HG03342 (cell line): Measurements from ENCODE around the gene ENOX1.

ENCODE experiments used
- ATAC-seq: cut with Tn5 transposase; IDR thresholded peaks from one replicate; pipeline ENCODE4 v1.9.1; 2021; ENCODE audit warnings: mild to moderate bottlenecking, moderate library complexity; ENCODE audit not compliant: unreplicated experiment

ENOX1 gene

DNA sequence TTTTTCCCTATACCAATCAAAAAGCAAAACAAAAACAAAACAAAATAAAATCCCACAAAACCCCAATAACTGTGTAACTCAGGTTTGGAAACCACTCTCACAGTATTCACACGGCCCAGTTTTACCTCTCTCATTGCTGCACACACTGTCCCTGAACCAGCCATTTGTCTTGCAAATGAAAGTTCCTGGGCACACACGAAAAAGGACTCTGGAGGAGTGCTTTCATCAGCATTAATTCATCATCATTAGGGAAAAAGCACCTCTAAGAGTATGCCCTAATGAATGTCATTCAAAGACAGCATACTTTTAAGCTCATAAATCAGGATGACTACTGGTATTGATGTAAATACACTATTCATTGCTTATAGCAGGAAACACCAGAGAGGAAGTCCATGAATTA, 457.1 kb downstream of the ENOX1 start:
- no peak for ATAC-seq

DNA sequence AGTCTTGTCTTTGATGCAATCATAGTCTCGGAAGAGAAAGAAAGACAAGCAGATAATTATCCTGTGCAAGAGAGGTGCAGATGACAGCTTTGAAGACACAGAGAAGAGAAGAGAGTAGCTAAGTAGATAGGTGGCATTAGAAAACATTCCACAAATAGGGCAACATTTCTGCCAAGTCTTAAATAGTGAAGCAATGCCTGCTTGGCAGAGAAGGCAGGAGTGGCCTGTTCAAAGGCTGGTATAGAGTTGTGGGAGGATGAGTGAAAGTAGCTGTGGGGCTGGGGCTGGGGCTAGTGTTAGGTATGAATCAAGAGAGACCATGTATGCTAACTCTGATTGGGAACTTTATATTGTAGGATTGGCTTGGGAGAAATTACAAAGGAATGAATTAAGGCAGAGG, 457.9 kb downstream of the ENOX1 start:
- ATAC-seq = no peak

DNA sequence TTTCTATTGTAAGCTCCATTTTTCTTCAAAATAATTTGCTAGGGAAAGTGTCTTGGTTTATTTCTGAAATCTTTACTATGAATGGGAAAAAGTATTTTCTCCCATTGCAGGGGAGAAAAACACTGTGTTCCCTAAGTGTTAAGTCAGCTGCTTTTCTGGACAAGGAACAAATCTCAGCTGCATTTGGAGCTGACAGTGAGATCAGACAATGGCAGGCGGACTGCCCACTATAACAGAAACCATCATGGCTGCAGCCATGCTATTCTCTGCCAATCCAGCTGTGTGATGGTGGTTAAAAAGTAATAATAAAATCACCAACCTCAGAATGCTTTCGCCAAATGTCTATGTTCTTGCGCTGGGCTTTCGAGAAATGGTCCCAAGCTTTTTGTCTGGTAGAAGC, 460.7 kb downstream of the ENOX1 start:
- no peak for ATAC-seq

DNA sequence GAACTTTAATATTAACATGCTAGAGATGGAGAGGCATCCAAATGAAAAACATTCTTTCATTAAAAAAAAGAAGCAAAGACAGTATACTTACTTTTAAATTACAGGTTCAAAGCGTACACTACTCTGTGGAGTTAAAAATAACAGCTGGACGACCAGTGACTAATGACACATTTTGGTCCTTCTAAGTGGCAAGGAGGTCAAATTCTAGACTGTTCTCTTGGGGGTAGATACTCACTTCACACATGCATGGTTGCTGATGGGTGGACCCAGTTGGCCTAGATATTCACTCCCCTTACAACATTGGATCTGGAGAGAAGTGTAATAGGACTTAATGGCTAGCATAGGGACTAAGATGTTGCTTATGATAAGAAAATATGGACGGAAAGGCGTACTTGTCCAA, 461.1 kb downstream of the ENOX1 start:
- ATAC-seq = no peak

DNA sequence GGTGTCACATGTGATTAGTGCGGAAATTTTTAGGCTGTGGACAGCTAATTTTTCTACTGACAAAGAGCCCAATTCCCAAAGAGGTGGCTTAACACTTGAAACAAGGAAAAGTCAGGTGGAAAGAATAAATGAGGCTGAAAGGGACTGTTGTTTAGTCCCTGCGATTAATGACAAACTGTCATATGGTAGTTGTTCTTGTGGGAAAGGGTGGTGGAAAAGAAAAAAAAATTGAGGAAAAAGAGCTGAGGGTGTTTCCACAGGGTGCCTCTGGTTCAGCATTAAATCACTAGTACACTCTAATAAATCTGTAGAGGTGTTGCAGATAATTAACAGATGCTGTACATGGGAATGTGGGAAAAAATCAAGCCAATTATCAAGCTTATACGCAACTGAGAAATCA, 462.6 kb downstream of the ENOX1 start:
- ATAC-seq = no peak

DNA sequence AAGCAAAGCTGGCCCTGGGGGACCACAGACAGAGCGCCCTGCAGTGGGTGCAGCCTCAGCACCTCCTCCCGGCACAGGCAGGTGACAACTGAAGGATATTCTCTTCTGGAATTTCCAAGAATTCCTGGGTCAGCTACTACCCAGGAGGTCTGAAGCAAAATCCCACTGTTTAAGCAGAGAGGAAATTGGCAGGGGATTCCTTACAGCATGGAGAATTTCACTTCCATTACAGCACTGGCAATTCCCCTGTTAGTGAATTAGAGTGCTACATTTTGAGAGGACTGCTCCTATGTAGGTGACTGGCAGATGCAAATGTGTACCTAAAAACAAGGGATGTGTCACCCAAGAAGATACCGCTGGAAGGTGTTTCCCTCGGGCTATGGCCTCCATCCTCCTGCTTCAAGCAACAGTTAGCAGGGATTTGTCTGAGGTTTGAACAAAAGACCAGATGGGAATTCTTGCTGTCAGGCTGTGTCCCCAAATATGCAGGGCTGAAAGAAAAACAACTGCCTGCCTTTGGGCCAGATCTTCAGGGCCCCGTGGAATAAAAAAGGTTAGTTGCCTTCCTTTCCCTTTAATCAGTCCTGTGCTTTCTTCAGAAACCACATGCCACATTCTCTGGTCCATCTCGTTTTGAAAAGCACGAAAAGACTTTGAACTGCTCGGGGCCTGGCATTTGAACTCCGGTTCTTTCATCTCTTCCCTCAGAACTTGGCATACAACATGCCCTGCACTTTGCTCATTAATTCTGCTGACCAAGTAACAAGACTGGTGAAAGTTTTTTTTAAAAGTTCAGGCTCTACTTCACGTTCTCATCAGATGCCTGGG, 466.9 kb downstream of the ENOX1 start:
- no peak for ATAC-seq

DNA sequence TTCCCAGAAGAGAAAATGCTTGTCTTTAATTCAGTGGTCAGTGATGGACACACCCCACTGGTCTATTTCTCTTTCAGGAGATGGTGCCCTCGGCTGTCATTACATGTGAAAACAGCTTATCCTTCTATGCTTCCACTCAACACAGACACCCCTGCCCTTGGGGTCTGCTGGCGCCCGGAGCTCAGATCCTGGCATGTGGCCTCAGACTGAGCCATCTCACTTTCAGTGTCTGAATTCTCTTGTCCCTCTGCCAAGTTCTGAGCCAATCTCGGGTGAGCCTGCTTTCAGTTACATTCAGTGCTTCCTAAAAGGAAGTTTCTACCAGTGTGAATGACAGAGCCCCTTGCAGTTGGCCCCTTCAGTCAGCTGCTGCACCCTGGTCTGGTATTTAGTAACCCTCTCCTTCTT, 469.8 kb downstream of the ENOX1 start:
- ATAC-seq = no peak

DNA sequence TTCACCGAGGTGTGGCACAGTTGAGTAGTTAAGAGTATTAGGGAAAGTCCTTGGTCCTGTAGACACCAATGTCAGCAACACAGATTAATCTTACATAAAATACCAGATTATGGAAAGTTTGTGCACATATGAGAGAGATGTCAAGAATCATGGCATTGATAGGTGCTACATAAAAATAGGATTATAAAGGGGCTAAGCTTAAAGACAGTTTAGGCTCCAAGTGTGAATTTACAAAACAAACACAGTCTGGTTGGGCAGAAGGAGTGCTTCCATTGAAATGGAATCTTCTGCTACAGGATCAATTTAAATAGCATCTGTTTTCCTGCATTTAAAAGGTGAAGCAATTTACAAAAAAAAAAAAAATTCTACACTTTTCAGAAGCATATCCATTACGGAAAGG, 470.5 kb downstream of the ENOX1 start:
- no peak for ATAC-seq

DNA sequence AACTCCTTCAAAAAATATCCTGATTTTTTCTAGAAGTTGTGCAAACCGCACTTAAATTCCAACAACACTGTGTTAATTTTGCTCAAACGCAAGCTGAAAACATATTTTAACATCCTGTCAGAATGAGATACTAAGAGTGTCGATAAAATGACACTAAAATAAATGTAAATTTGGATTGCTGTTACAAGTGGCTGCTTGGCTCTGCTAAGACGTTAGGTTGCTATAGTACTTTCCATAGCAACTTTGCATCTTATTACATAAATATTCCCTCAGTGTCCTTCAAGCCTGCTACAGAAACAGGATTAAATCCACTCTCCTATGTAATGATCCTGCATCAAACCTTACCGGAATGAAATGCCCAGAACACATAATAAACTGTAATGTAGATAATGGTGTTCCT, 471.2 kb downstream of the ENOX1 start:
- ATAC-seq = no peak

DNA sequence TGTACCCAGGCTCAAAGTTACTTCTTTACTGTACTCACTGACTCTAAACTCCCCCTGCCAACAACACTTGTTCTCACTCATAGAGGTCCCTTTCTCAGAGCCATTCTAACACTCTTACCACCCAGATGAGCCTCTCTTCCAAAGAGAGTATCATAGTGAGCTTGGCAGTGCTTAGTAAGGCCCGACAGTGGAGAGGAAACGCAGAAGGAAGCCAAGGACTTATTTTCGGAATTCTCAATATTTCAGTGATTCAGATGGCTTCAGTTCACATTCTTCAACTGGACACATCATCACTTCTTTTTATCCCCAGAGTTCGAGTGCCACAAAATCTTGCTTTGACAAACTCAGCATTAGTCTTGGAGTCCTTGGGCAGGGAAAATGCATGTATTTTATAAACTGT, 477.5 kb downstream of the ENOX1 start:
- ATAC-seq = no peak

DNA sequence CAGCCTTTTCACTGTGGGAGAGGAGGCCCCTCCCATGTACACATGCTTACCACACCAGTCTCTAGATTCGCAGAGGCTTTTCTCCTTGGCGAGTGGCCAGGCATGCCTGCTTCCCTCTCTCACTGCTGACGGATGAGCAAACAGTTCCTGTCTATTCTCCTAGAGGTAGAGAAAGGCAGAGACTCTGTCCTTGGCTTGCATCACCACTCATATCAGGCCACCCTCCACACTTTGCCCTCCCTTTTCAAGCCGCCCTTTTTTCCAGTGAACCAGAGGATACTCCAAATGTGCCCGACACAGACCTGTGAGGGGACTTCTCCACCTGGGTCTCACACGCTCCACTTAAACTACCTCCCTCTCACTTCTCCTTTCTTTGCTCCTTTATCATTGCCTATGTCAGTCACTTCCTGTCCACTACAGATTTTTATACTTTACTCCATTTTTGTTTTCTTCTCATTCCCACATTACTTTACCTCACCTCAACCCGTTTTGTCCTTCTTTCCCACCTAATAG, 478.8 kb downstream of the ENOX1 start:
- peak; percentile 87 for ATAC-seq

DNA sequence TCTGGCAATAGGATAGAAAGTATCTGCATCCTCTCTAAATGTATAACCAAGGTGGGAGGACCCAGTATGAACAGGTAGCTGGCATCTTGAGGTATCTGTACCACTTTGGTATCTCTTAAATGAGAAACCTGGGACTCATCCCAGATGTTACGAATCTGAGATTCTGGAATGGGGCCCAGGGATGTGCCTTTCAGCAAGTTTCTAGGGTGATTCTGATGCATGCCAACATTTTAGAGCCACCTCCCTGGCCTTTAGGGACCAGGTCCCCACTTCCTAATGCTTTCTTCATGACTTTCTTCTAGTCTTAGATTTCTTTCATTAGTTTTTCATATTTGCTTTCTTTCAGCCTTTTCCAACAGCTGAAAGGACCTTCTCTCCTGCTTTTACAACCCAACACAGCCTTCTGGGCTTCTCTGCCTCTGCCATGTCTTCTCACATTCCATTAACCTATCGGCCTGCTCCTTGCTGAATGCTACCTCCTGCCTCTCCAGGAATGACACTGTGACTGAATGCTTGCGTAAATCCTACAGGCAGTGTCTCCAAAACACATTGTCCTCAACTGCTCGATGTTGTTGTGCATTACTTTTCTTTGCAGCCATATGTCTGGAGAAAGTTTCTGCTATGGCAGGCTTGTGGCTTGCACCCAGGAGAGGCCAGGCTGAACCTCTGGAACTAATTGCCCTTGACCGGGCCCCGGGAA, 479.4 kb downstream of the ENOX1 start:
- ATAC-seq = no peak

DNA sequence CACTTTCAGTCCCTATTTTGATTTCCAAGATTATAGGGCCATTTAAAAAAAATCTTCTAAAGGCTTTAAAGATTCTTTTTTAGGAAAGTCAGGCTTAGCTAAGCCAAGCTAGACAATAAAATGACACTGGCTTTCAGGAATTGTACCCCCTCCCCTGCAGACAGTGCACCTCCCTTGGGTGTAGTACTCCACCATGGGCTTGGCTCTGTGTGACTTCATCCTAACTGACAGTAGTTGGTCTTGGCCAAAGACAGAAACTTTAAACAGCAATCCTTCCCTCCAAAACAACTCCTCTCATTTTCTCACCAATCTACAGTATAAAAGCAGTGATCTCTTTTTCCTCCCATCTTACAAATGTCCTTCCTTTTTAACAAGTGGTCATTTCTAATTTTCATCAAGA, 480.4 kb downstream of the ENOX1 start:
- ATAC-seq = no peak

DNA sequence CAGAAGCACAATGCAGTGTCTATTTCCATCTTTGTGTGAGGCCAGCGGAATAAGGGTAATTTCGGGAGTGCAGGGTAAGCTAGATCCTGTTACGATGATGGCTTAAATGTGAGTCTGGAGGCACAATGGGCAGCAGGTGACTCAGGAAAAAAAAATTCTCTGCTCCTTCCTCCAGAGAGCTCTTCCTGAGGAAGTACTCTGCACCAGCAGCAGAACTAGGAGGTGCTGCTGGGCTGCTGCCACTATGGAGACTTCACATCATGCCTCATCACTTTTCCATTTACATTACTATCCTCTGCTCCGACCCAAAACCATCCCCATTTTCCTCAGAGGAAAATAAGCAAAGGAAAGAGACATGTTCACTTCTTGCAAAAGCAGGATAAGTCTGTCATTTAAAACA, 481.4 kb downstream of the ENOX1 start:
- no peak for ATAC-seq

DNA sequence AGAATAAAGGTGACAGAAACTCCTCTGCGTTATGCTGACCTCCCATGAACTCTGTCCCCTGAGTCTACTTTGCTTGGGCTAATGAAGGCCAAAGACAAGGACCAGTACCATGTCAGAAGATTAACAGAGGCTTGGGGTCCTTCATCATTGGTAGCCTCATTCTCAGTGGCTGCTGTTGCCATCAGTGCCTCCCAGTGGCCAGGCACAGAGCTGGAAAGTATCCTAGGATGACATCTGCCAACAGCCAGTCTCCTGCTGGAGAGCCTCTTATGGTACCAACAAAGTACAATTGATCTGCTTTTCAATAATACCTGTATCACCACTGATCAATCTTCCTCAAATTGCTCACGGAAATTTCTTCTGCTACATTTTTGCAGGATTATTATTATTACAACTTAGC, 481.8 kb downstream of the ENOX1 start:
- no peak for ATAC-seq

DNA sequence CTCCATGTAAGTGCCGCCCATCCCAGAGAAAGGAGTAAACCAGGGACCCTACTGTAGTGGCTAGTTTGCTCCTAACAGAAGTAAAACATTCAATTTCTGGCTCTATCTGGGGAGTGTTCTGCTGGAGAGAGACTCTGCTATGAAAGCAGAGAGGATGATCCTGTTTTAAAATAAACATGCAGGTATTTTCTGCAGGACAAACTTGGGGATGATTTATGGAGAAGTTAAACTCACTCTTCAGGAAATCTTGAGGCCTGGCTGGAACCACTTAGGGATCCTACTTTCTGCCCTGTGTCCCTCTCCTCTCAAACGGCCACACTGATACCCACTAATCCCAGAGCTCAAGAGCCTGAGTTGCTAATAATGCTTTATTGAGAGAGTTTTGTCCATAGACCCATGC, 482.3 kb downstream of the ENOX1 start:
- ATAC-seq = no peak

DNA sequence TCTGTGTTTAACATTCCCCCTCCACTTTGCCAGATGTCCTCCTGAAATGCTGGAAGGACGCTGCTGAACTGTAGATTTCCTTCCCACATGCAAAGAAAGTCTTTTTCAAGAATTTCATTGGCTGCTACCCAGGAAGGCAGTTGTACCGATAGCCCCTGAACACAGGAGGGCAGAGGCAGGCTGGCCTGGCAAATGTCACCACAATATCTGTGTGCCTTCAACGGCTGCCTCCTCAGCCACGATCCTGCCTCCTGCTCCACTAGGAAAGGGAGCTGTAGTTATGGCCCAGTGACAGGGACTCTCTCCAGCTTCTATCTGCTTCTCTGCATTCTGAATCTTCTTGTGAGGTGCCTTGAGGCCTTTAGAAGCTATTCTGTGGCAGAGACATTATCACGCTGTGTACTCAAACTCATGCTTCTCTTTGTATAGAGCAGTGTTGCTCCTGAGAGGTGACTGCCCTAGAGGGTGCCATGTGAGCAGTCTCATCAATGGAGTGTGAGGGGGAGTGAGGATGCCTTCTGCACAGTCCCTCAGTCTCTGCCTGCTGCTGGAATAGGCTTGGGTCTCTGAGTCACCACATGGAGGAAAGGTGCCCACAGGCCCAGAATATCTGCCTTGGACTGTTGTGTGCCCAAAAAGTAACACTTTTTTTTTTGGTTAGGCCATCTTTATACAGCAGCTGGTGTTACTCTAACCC, 483.6 kb downstream of the ENOX1 start:
- no peak for ATAC-seq

DNA sequence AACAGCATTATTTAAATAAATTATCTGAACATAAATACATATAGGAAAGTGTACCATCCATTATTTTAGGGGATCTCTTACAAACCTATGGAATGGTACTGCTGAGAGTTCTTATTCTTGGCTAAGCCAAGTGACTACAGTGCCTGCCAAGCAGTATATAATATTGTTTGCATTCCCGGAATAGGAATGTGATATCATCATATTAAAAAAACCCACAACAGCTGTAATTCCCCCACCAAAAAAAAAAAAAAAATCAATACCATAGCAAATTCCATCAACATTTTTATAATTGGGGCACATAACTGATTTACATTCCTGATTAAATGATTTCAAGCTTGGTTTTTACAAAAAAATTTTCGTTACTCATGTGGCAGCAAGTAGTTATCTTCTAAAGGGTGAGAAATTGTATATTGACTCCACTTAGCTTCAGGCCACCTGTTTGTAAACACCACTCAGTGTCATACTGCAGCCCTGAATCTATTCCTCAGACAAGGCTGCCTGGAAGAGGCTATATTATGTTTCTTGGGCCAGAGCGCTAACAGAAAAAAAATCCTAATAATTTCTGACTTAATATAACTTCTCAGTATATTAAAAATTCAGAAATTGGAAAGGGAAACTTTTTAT, 485.3 kb downstream of the ENOX1 start:
- no peak for ATAC-seq

DNA sequence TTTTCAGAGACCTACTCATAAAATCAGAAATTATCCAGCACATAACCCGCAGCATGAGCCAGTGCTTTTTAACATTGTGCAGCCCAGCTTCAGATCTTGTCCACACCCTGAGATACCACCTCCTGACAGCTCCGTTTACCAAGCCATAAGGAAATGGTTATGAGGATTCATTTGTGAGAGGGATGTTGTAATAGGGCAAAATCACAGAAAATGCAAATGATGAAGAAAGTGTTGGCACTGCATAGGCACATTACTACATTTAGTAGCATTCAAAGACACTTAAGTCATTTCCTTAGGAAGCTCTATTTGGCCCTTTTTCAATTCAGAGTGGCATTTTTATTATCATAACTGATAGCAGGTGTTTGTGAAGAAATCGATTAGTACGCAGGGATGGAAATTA, 485.9 kb downstream of the ENOX1 start:
- no peak for ATAC-seq

DNA sequence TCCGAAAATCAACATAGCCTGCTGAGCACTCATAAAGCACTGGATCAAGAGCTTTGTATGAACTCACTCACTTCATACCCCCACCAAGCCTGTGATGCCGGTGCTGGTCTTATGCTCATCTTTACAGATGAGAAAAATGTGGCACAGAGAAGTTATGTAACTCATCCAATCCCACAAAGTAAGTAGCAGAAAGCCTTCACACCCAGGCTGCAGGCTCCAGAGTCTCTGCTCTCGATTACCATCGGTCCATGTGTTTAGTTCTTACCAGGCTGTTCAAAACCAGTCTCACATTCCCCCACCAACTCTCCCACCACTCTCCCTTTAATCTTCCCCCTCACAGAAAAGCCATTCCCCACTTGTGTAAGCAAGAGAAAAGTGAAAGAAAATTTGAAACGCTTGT, 487.4 kb downstream of the ENOX1 start:
- ATAC-seq = no peak

DNA sequence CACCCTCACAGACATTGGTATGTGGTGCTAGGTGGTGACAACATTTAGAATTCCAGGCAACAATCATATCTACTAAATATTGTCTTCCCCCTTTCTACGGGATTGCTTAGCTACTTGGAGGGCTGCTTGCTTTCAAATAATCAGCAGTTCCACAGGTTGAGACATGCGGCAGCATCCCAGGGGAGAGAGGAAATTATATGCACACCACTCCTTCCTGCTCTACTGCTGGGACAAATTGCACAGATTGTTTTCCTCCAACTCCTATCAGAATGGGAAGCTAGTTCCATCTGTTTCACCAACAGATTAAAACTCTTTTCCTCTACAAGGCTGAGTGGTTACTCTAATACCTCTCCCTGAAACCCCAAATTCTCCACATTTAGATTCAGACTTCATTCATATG, 488.0 kb downstream of the ENOX1 start:
- no peak for ATAC-seq
